Fibroblast of pulmonary artery (primary cell): Measurements from ENCODE around the gene CDH11.

Experiments
- DNase-seq: peaks from one replicate; pipeline ENCODE4 v3.0.0-alpha.2; 2010; ENCODE audit warnings: low read depth
- H3K4me3 ChIP-seq: replicated peaks from 2 replicates; pipeline ENCODE4 v1.5.1; 2011; ENCODE audit warnings: low read depth, mild to moderate bottlenecking, control low read depth, low read length, moderate library complexity
- CTCF ChIP-seq: IDR thresholded peaks from 2 replicates; pipeline ENCODE4 v1.5.1; 2011; ENCODE audit warnings: mild to moderate bottlenecking, control low read depth, low read length, inconsistent platforms; ENCODE audit errors: missing control alignments

The CDH11 gene

GRCh38 chr16:65071433-65072311, 50.2 kb downstream of the CDH11 start:
- peak; percentile 38 for DNase-seq
- no peak overlapping the region for H3K4me3 ChIP-seq
- no peak for TF ChIP-seq CTCF

- DNase-seq, result peak; percentile 97
- no peak for TF ChIP-seq CTCF
- H3K4me3 ChIP-seq, result peak overlapping the region; percentile 19
These were observed 50.9 kb downstream of the CDH11 start for GRCh38 chr16:65070831-65071432.

- H3K4me3 ChIP-seq, result no peak overlapping the region
- DNase-seq, result no peak
- TF ChIP-seq CTCF, result no peak
These were observed 52.1 kb downstream of the CDH11 start for GRCh38 chr16:65069766-65070165.

- DNase-seq, result peak; percentile 88
- TF ChIP-seq CTCF, result no peak
- H3K4me3 ChIP-seq, result no peak overlapping the region
These were observed 52.8 kb downstream of the CDH11 start for GRCh38 chr16:65069065-65069464.

- TF ChIP-seq CTCF, result no peak
- H3K4me3 ChIP-seq, result no peak overlapping the region
- DNase-seq, result no peak
These were observed 53.6 kb downstream of the CDH11 start for GRCh38 chr16:65068151-65068740.

- DNase-seq, result no peak
- no peak for TF ChIP-seq CTCF
These were observed 55.2 kb downstream of the CDH11 start for GRCh38 chr16:65066651-65067050.

More at GRCh38 chr16:65066651-65067050, 55.2 kb downstream of the CDH11 start:
- H3K4me3 ChIP-seq, result no peak overlapping the region
